Liver (tissue), 3 donors: ENCODE data around the gene CSNK1E.

Experiments
- CTCF ChIP-seq: fragments of 150-350 bp; IDR thresholded peaks from 2 replicates; pipeline ENCODE4 v1.5.1; 2017; ENCODE audit warnings: improper control_type of control experiment, low read depth, low read length; ENCODE audit not compliant: missing input control
- GABPA ChIP-seq, 2 donors: IDR thresholded peaks in 1 of 2; conservative IDR thresholded peaks in 1 of 2; 2 replicates each; pipeline ENCODE4 v1.6.1; 2016; ENCODE audit warnings: antibody characterized with exemption in 2 of 2, mild to moderate bottlenecking in 1 of 2, moderate library complexity in 1 of 2
- SP1 ChIP-seq: IDR thresholded peaks from 2 replicates; pipeline ENCODE4 v1.6.1; 2018; ENCODE audit warnings: antibody characterized with exemption, mild to moderate bottlenecking
- YY1 ChIP-seq: IDR thresholded peaks from 2 replicates; pipeline ENCODE4 v1.6.1; 2016; ENCODE audit warnings: antibody characterized with exemption, mild to moderate bottlenecking
- donor health status: healthy.
- donor health status: healthy.

GRCh38 chr22:38296372-38296771 is 20.9 kb downstream of the CSNK1E start:
- TF ChIP-seq SP1 = no peak
- TF ChIP-seq CTCF = no peak
- TF ChIP-seq YY1 = no peak
- TF ChIP-seq GABPA (IDR thresholded peaks at IDR 0.05 in 1 of 2, conservative IDR thresholded peaks at IDR 0.05 in 1 of 2) = no peak
